ENCODE data around the gene UBE2QL1. TPM values are rescaled to one million over a fixed set of nuclear protein-coding genes. Genes with fewer than 3 reads are reported as not detected.

UBE2QL1 gene
- total RNA-seq, 1 donor from 2014 or later = 46.3 TPM

DNA sequence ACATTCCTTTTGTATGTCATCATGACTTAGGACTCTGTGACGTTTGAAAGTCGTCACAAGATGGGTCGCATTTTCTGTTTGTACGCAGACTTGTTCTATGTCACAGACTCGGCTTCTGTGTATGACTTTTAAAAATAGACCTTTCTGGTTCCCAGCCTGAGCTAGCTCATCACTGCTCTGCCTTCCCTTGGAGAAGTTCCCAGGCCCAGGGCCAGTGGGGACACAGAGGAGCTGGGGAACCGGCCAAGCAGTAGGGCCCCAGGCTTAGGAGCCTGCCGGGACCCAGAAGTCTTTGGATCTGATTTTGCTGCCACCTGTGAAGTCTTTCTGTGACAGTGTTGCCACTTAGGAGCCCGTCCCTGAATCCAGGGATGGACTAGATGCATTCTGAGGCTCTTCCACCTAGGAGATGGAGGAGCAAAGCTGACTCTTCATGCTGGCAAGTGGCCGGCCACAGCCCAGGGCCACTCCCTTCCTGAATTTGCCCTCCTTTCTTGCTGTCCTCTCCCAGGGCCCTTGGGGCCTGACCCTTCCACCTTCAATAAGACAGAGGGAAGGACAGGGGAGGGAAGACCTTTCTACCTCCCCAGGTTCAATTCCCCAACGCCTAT, 18.1 kb upstream of the UBE2QL1 start:
- DNase-seq = peak; percentile 33

- no peak for DNase-seq
Observed at GRCh38 chr5:6431214-6432195, 17.2 kb upstream of the UBE2QL1 start.

GRCh38 chr5:6432206-6432605, 16.5 kb upstream of the UBE2QL1 start:
- DNase-seq = no peak

- DNase-seq = no peak
Observed at GRCh38 chr5:6434731-6435130, 13.9 kb upstream of the UBE2QL1 start.

DNA sequence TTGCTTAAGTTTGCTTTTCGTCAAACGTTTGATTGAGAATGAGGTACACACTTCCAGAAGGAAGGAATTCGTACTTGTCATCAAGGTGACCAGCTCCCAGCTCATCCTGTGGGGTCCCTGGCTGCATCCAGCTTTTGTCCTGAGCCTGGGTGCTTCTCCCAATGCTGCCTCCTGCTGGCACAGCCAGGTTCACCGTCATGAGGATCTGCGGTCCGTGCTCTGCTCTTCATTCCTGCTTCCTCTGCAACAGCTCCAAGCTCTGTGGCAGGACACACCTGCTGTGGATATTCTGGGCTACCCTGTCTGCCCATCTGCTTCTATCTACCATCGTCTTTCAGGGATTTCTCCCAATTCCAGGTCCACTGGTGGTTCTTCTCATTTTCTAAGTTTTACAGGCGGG, 13.3 kb upstream of the UBE2QL1 start:
- DNase-seq = no peak

GRCh38 chr5:6436715-6437331, 11.8 kb upstream of the UBE2QL1 start:
- DNase-seq = no peak

DNA sequence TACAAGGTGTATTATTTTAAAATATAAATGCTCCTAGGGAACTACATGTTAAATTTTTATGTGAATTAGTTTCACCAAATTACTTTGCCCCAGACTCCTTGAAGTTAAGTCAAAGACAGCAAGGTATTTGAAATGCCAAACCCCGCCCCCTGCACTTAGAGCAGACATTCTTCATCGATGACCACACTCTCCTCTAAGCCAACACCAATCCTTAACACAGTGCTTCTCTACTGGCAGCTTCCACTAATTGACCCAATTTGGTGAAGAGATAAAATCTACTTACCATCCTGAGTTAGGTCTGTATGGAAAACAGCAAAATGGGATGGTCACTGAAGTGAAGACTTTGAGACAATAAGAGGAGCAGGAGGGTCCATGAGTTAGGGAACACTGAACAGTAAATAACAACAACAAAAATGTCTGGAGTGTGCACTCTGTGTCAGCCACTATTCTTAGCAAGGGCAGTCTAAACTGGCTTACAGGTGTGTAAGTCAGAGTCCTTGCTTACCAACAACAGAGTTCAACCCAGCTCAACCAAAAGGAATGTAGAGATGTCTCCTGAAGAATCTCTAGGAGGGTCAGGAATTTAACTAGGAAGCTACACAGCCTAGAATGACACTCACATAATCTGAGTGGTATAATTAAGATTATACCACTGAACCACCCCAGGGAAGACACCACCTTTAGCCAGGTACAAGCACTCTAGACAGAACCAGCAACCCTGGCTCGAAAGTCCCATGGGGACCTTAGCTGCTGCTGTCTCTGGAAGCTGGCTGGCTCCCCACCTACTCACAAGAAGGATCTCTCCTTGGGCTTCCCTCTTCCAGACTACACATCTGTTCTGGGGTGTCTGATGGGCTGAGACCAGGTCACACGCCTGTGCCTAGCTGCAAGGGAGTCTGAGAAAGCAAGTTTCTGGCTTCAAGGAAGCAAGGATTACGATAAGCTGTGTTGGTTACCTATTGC, 8.8 kb upstream of the UBE2QL1 start:
- no peak for DNase-seq

- no peak for DNase-seq
Observed at GRCh38 chr5:6442333-6442732, 6.3 kb upstream of the UBE2QL1 start.

DNA sequence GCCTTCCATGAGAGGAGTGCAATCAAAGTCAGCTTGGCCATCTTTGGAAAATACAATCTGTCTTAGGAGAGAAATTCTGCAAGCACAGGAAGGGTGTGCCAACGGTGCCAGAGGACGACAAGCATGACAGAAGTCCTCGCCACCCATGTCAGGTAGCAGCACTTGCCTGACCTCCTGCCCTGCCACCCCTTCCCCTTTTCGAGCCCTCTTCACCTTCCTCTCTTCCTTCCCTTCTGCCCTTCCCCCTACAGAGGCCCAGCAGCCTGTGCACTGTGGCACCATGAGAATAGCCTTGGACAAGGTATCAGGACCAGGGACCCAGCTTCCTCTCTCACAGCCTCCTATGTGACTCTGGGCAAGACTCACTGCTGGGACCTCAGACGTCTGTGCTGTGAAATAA, 5.3 kb upstream of the UBE2QL1 start:
- DNase-seq = no peak

- DNase-seq = no peak
Observed at GRCh38 chr5:6446042-6446441, 2.6 kb upstream of the UBE2QL1 start.

- DNase-seq = no peak
Observed at GRCh38 chr5:6446626-6447309, 1.9 kb upstream of the UBE2QL1 start.

DNA sequence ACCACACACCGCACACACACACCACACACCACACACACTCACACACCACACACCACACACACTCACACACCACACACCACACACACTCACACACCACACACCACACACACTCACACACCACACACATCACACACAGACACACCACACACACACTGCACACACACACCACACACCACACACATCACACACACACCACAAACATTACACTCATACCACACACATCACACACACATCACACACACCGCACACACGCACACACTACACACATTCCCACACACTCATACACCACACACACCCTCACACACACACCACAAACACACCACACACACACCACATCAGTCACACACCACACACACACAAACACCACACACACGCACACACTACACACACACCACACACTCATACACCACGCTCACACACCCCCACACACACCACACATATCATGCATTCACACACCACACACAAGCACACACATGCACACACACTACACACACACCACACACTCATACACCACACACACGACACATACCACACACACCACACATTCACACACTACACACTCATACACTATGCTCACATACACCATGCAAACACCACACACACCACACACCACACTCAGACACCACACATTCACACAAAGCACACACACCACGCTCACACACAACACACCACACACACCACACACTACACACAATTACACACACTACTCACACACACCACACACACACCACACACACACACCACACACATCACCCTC, 1.1 kb upstream of the UBE2QL1 start:
- DNase-seq = no peak

DNA sequence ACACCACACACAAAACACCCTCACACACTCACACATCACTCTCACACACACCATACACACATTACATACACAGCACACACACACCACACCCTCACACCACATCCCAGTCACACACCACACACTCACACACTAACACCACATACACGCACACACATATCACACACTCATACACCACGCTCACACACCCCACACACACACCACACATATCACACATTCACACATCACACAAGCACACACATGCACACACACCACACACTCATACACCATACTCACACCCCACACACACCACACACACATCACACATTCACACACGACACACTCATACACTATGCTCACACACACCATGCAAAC, 543 bp upstream of the UBE2QL1 start:
- DNase-seq = no peak

GRCh38 chr5:6449465-6450158, 953 bp downstream of the UBE2QL1 start:
- DNase-seq = no peak

GRCh38 chr5:6450319-6450833, 1.7 kb downstream of the UBE2QL1 start:
- no peak for DNase-seq

- no peak for DNase-seq
Observed at GRCh38 chr5:6452622-6453504, 4.2 kb downstream of the UBE2QL1 start.

GRCh38 chr5:6453937-6454560, 5.4 kb downstream of the UBE2QL1 start:
- no peak for DNase-seq

DNA sequence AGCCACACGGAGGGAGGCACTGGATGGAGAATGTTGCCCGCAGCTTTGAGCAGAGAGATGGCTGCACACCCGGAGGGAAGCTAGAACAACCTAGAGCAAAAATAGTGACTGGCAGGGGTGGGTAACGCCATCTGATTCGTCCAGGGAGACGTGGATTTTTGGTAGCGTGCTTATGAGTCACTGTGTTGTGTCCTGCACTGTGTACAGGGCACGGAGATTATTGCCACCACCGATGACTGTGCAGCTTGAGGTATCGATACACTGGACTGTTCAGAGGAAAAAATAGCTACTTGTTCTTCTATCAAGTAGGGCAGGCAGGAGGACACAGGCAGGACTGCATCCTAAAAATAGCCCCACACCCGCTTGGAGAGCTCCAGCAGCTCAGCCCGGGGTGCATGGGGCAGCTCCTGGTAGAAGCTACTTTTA, 6.0 kb downstream of the UBE2QL1 start:
- no peak for DNase-seq
